NCI-H2081 treated with DMSO at 0.1 percent for 48 hours (cell line): ENCODE measurements around the gene TSPAN18.
"Not testable (repeated sequence)": the region's sequence is repeated elsewhere in the genome, so short reads cannot be mapped to it uniquely, and the experiment has no call there.

Experiments used
- DNase-seq: peaks from one replicate; lab custom pipeline; 2025; lab: John Stamatoyannopoulos, UW

The TSPAN18 gene

GRCh38 chr11:44868455-44869421 lies 142.0 kb downstream of the TSPAN18 start:
- peak; percentile 24 for DNase-seq

GRCh38 chr11:44870181-44870580 lies 143.4 kb downstream of the TSPAN18 start:
- DNase-seq = no peak

GRCh38 chr11:44870615-44871176 lies 143.9 kb downstream of the TSPAN18 start:
- DNase-seq = no peak

DNA sequence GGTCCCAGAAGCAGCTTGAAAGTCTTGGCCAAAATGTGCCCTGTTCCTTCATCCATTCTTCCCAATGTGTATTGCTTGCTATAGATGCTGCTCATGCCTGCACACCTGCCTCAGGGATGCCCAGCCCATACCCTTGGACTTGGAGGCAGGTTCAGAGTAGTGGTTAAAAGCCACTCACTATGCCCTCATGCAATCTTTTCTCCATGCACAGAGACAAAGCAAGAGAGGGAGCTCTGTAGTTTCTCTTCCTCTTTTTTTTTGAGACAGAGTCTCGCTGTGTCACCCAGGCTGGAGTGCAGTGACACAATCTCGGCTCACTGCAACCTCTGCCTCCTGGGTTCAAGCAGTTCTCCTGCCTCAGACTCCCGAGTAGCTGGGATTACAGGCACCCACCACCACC lies 144.9 kb downstream of the TSPAN18 start:
- DNase-seq = not testable (repeated sequence)

- no peak for DNase-seq
Measured at GRCh38 chr11:44872556-44872955, 145.8 kb downstream of the TSPAN18 start.

- DNase-seq = no peak
Measured at GRCh38 chr11:44873537-44873936, 146.8 kb downstream of the TSPAN18 start.

DNA sequence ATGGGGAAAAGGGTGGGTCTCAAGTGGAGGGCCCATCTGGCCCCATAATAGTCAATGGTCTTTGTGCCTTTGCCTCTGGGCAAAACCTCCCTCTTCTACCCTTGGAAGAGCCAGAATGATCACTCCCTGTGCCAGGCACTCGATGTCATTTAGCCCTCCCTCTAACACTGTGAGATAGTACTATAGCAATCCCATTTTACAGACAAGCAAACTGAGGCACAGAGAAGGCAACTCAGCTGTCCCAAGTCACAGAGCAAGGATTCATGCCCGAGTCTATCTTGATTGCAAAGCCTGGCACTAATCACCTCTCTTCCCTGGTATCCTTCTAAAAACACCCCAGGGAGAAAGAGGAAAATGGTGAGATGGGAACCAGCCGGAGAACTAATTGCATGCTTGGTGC lies 147.5 kb downstream of the TSPAN18 start:
- DNase-seq = no peak

DNA sequence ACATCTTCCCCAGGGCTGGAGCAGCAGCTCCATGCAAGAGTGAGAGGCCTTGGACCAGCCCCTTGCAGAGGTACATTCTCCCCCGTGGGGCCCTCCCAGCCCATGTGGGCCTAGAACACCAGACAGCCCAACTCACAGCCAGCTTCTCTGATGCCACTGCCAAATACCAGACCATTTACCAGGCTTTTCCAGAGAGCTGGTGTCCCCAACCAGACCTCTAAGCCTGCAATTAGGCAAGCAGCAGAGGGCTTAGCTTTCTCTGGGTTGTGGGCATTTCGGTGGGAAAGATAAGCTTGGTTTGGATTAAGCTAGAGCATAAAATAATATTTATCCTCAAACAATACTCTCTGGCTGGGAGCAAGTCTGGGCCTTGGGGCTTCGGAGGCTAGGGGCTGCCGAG lies 148.3 kb downstream of the TSPAN18 start:
- no peak for DNase-seq

DNA sequence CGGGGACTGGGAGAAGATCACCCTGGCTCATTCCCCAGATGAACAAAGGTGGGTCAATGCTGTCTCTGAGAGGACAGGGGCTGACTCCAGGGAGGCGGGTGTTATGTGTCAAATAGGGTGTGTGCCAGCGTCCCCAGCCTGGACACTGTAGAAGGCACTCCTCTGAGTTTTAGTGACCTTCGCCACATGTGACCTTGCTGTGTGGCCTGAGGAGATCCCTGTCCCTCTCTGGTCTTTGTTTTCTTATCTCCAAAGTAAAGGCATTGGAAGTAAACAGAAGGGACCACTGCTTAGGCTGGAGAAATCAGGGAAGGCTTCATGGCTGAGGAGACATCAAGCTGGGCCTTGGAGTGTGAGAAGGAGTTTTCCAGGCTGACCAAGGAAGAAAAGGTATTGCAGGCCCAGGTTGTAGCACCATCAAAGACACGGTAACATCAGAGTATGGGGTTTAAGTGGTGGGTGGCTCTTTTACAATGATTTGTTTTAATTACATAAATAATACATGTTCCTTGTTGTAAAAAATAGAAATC lies 149.5 kb downstream of the TSPAN18 start:
- DNase-seq = no peak

DNA sequence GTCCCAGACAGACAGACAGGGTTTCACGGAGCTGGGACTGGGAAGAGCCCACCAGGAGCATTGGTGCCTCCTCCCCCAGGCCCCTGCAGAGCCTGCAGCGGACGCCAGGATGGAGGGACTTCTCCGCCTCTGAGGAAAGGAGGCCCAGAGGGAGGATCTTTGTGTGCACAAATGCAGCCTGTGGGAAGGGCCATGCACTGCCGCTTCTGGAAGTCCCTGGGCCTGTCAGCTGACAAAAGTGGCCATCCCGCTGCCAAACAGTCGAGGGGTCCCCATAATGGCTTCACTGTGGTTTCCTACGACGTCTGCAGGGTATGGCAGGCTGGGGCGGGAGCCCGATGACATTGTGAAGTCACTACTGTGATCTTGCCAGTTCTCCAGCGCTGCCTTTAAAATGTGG lies 150.1 kb downstream of the TSPAN18 start:
- DNase-seq = no peak

DNA sequence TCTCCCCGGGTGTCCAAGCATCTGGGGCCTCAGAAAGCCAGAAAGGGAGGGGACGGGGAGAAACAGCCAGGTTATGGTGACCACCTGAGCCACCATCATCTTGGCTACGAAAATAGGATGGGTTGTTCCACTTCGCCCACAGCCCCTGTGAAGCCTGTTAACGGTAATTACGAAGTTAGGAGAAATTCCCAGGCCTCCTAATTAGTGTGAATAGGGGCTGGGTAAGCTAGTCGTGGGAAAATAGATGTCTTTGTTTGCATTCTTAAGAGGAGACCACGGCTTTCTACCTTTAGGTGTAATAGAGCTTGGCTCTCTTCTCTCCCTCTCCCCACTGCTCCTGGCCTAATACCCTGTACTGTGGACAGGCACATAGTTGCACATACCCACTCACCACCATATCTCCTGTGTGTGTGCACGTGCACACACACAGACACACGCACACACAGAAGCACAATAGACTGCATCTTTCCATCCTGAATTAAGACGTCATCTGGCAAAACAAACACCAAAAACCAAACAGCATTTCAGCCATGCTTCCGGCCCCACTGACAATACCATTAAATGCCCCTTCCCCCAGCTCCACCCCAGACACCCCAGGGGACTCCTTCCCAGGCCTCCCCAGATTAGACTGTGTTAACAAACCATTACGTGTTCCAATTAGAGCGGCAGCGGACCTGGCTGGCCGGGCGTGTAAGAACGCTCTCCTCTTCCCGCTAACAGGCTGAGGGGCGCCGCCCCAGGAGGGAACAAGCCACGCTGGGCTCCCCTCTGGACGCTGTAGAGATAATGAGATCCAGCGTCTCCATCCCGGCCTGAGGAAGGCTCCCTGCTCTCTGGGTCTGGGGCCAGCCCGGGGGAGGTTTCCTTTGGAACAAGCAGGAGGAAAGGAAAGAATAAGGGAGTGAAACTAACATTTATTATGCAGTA lies 151.1 kb downstream of the TSPAN18 start:
- peak; percentile 44 for DNase-seq

DNA sequence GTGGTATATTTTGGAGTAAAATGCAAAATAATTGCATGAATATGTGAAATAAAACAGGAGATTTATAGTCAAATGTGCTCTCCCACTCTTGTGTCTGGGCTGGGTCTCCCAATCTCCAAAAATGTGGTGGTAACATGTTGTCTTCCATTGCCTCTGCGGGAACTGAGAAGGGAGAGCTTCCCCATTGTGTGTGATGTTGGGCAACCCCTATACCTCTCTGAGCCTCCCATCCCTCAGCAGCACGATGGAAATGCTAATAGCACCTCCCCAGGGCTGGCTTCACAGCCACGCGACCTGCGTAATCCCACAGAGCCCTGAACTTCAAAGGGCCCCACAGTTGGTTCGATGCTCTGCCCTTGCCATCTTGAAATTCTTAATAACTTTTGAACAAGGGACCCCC lies 151.9 kb downstream of the TSPAN18 start:
- no peak for DNase-seq

DNA sequence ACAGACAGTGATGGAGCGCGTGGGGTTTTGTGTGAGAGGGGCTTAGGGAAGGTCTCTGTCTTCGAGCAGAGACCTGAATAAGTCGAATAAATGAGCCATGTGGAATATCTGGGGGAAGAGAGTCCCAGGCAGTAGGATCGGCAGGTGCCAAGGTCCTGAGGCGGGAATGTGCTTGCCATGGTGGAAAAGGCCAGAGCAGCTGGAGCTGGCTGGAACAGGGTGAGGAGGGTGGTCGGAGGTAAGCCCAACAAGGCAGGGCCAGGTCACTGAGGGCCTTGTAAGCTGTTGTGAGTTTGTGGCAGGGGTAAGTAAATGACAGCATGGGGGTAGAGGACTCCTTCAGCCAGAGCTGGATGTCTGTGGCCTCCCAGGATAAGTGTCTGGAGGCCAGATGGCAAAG lies 152.7 kb downstream of the TSPAN18 start:
- no peak for DNase-seq

DNA sequence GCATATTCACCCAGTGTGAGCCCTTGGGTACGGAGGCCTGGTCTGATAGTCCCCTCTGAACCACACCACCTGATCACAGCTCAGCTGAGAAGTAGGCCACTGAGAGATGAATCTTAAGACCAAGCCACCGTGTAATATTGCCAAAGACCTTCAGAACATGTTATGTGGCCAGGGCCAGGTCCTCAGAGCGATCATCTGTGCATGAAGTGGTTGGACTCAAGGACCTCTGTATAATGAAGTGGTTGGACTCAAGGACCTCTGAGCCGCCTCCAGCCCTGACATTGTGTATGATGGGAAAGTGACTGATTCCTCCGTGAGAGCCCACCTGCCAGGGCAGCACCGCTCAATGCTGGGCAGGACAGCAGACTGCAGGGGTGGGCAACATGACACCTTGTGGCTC lies 153.7 kb downstream of the TSPAN18 start:
- DNase-seq = no peak

DNA sequence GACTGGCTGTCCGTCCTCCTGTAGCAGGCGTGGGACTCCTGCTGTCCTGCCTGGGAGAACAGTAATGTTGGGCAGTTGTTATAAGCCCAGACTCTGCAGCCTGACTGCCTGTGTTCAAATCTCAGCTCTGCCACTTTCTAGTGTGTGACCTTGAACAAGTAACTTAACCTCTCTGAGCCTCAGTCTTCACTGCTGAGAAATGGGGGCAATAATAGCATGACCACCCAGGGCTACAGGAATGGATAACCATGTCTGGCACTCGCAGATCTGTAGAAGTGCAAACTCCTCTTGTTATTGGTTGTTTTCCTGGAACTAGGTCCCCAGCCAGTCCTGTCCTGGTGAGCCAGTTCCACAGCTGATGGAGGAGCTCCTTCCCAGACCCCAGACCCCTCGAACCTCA lies 154.2 kb downstream of the TSPAN18 start:
- no peak for DNase-seq

DNA sequence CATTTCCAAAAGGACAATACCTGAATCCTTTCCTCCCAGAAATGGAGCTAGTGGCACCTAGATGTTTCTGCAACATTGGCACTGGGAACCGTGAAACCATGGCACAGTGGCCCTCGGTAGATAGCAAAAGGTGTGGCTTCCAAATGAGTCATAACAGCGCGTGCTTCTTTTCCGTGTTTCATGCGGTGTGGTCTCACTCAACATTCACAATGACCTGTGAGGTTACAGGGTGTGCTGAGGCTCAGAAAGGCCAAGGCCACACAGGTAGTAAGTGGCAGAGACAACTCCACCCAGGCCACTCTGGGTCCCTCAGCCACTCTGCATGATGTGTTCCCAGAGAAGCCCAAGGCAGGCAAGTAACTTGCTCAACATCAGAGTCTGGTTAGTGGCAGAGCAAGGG lies 156.5 kb downstream of the TSPAN18 start:
- DNase-seq = no peak

DNA sequence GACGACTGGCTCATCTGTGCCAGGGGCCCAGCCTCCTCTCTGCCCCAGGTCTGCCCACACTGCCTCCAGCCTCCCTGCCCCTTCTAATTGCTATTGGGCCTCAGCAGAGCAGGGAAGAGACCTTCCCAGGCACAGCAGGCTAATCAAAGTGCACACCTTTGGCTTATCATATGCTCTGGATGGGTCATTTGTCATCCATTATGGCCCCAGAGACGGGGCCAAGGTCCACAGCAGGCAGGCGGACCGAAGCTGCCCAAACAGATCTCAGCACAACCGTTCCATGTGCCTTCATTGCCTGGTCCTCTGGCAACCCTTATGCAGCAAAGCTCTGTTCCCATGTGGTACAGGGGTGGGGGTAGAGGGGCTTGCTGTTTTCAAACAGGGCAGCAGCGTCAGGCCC lies 157.3 kb downstream of the TSPAN18 start:
- DNase-seq = no peak

GRCh38 chr11:44885065-44885810 lies 158.5 kb downstream of the TSPAN18 start:
- DNase-seq = no peak

GRCh38 chr11:44885919-44886789 lies 159.4 kb downstream of the TSPAN18 start:
- DNase-seq = no peak

DNA sequence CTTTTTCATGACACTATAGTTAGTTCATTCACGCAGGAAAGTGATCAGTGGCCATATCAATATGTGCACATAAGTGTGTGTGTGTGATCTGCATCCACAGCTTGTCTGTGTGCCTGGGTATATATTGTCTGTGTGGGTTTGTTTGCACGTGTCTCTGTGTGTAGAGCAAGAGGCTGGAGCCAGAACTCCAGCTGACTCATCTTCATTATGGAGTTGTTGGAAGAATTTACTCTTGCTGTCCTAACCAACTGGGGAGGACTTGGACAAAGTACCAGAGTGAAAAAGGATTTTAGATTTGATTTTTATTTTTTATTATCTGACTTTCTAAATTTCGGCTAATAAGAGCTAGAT lies 160.0 kb downstream of the TSPAN18 start:
- DNase-seq = no peak

GRCh38 chr11:44887636-44888035 lies 160.9 kb downstream of the TSPAN18 start:
- DNase-seq = no peak
